CD4-positive, alpha-beta memory T cell (primary cell): ENCODE data around the gene SRSF10. TPM values are rescaled to one million over a fixed set of nuclear protein-coding genes. Genes with fewer than 3 reads are reported as not detected.
"Not testable (repeated sequence)": the region's sequence is repeated elsewhere in the genome, so short reads cannot be mapped to it uniquely, and the experiment has no call there.

Source experiments
- CTCF ChIA-PET: fragments of 350-600 bp; sonication (Branson Sonifier 250); formaldehyde crosslinking; loops from one replicate; lab custom pipeline; 2021; ENCODE audit warnings: inconsistent platforms; ENCODE audit not compliant: partially characterized antibody; lab: Charles Lee
- POLR2A ChIA-PET: fragments of 350-600 bp; sonication (Branson Sonifier 250); formaldehyde crosslinking; loops from one replicate; lab custom pipeline; 2021; ENCODE audit not compliant: partially characterized antibody; lab: Charles Lee
- DNase-seq, 5 donors: peaks; one replicate each; pipeline versions ENCODE4 v3.0.0 to v3.0.0-alpha.2; 2020 to 2022; ENCODE audit warnings: mixed read lengths in 1 of 5
- H3K27ac ChIP-seq: one replicate; pipeline ENCODE4 v1.7.0; 2013; ENCODE audit warnings: low read depth, low read length
- H3K27me3 ChIP-seq: 2 replicates; pipeline ENCODE4 v1.7.0; 2013; ENCODE audit warnings: mild to moderate bottlenecking, low read length, moderate library complexity; ENCODE audit not compliant: insufficient read depth
- H3K36me3 ChIP-seq: 2 replicates; pipeline ENCODE4 v1.7.0; 2013; ENCODE audit warnings: mild to moderate bottlenecking, low read length, moderate library complexity; ENCODE audit not compliant: insufficient read depth
- H3K4me1 ChIP-seq: 2 replicates; pipeline ENCODE4 v1.7.0; 2013; ENCODE audit warnings: mild to moderate bottlenecking, low read length, moderate library complexity; ENCODE audit not compliant: insufficient read depth
- H3K4me3 ChIP-seq, 2 donors: one replicate each; pipeline ENCODE4 v1.7.0; 2013; ENCODE audit warnings: low read length in 2 of 2, mild to moderate bottlenecking in 1 of 2
- H3K9me3 ChIP-seq, 2 donors: one replicate each; pipeline ENCODE4 v1.7.0; 2013; ENCODE audit warnings: low read length in 2 of 2, control low read depth in 1 of 2; ENCODE audit not compliant: control insufficient read depth in 1 of 2
- H3K27ac Mint-ChIP-seq, 7 donors: one replicate each; pipeline ENCODE4 v1.8.0; 2020 to 2021; ENCODE audit warnings: mixed read lengths in 7 of 7, mild to moderate bottlenecking in 6 of 7, inconsistent platforms in 3 of 7, moderate library complexity in 3 of 7
- H3K27me3 Mint-ChIP-seq, 2 donors: one replicate each; pipeline ENCODE4 v1.8.0; 2020 to 2021; ENCODE audit warnings: mixed read lengths in 2 of 2
- H3K36me3 Mint-ChIP-seq, 2 donors: one replicate each; pipeline ENCODE4 v1.8.0; 2020 to 2021; ENCODE audit warnings: mixed read lengths in 2 of 2, inconsistent platforms in 1 of 2, mild to moderate bottlenecking in 1 of 2
- H3K4me1 Mint-ChIP-seq, 4 donors: one replicate each; pipeline ENCODE4 v1.8.0; 2020 to 2021; ENCODE audit warnings: mixed read lengths in 4 of 4, mild to moderate bottlenecking in 1 of 4
- H3K4me3 Mint-ChIP-seq, 8 donors: one replicate each; pipeline ENCODE4 v1.8.0; 2020 to 2021; ENCODE audit warnings: mixed read lengths in 8 of 8, mild to moderate bottlenecking in 7 of 8, moderate library complexity in 6 of 8, inconsistent platforms in 3 of 8
- H3K9me3 Mint-ChIP-seq, 8 donors: one replicate each; pipeline ENCODE4 v1.8.0; 2020 to 2021; ENCODE audit warnings: mixed read lengths in 8 of 8, mild to moderate bottlenecking in 5 of 8, inconsistent platforms in 3 of 8, moderate library complexity in 1 of 8
- intact Hi-C: fragments of 100-400 bp; cut with micrococcal nuclease; formaldehyde crosslinking; loops from one replicate; pipeline ENCODE4 v1.15.1; 2023
- polyA plus RNA-seq, 2 donors: library from polyadenylated mRNA; unstranded; fragments of 300-500 nt; fragmentation: Illumina TruSeq; gene quantifications; one replicate each; pipeline ENCODE4 v1.2.3, GENCODE V29; 2021
- total RNA-seq, 2 experiments: library from RNA; stranded (reverse); gene quantifications; one replicate each; pipeline ENCODE4 v1.2.3, GENCODE V29; 2021

SRSF10 gene
- total and polyA plus RNA-seq, 4 experiments from 2014 or later: 109 to 169 (median 137) TPM

DNA sequence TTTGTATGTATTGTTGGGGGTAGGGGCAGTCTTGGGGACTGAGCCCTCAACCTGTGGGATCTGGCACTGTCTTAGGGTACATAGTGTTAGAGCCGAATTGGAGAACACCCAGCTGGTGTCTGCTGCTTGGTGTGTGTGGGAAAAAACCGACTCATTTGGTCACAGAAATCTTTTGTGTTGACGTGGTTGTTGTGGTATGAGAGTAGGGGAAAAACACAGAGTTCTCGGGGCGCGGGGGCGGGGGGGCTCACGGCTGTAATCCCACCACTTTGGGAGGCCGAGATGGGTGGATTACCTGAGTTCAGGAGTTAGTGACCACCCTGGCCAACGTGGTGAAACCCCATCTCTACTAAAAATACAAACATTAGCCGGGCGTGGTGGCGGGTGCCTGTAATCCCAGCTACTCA, 15.3 kb upstream of the SRSF10 start:
- peaks cover 2 to 3% of the 10 kb centered on the region in 2 donors for H3K27me3 Mint-ChIP-seq
- Histone ChIP-seq H3K36me3 (no peaks in the 10 kb centered on the region), H3K4me1 (no peaks in the 10 kb centered on the region), H3K27ac (no peak overlapping the region), H3K4me3 (no peak overlapping the region), H3K27me3 (no peaks in the 10 kb centered on the region), H3K9me3 (no peaks in the 10 kb centered on the region)
- DNase-seq: no peak
- peaks cover 0 to 2% (median 0%) of the 10 kb centered on the region in 4 donors for H3K4me1 Mint-ChIP-seq
- ChIA-PET CTCF (no interaction called here), POLR2A (no interaction called here)
- no peaks in the 10 kb centered on the region for H3K9me3 Mint-ChIP-seq
- H3K4me3 Mint-ChIP-seq: no peak overlapping the region
- H3K27ac Mint-ChIP-seq: peak overlapping the region in 1 of 7 donors; percentile 29
- intact Hi-C loops: no loop called here
- no peaks in the 10 kb centered on the region for H3K36me3 Mint-ChIP-seq

DNA sequence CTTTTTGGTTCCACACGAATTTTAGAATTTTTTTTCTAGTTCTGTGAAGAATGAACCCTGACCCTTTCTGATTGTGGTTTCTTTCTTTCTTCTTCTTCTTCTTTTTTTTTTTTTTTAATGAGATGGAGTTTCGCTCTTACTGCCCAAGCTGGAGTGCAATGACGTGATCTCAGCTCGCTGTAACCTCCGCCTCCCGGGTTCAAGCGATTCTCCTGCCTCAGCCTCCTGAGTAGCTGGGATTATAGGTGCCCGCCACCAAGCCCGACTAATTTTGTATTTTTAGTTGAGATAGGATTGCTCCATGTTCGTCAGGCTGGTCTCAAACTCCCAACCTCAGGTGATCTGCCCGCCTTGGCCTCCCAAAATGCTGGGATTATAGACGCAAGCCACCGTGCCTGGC, 11.9 kb upstream of the SRSF10 start:
- H3K9me3 Mint-ChIP-seq, H3K27me3 ChIP-seq, H3K4me3 Mint-ChIP-seq, POLR2A ChIA-PET, H3K36me3 ChIP-seq, CTCF ChIA-PET, intact Hi-C loops, H3K4me3 ChIP-seq, H3K9me3 ChIP-seq, DNase-seq, H3K27ac Mint-ChIP-seq, H3K4me1 Mint-ChIP-seq, H3K27me3 Mint-ChIP-seq, H3K36me3 Mint-ChIP-seq, H3K27ac ChIP-seq, H3K4me1 ChIP-seq: not testable (repeated sequence)

DNA sequence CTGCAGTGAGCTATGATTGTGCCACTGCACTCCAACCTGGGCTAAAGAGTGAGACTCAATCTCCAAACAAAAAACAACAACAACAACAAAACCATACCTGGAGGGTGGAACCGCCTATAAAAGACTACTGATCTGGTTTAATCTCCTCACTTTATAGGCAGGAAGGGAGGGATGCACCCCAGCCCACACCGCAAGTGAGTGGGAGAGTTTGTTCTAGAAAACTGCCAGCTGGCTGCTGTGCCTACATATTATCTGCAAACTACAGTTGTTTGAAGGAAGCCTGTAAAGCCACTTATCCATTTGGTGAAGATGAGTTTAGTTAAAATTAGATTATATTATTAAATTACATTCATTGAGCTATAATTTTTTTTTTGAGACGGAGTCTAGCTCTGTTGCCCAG, 9.1 kb upstream of the SRSF10 start:
- Histone ChIP-seq H3K9me3 (no peaks in the 10 kb centered on the region), H3K36me3 (no peaks in the 10 kb centered on the region), H3K27ac (no peak overlapping the region), H3K27me3 (no peaks in the 10 kb centered on the region), H3K4me1 (no peaks in the 10 kb centered on the region), H3K4me3 (no peak overlapping the region)
- CTCF ChIA-PET: interaction anchor here (0.6 to 1.2 kb wide), 2 partner anchors 46 to 81 kb away, joined by 3 to 4 read pairs; no protein-coding TSS in a partner anchor
- Mint-ChIP-seq H3K36me3 (no peaks in the 10 kb centered on the region), H3K9me3 (no peaks in the 10 kb centered on the region), H3K4me3 (peak overlapping the region in 1 of 8 donors; percentile 31), H3K4me1 (peaks cover 2 to 6% (median 6%) of the 10 kb centered on the region in 4 donors), H3K27me3 (no peaks in the 10 kb centered on the region), H3K27ac (peak overlapping the region in 2 of 7 donors; percentile 48 to 66)
- POLR2A ChIA-PET: interaction anchor here (1.5 kb wide), 1 partner anchor 9 kb away, joined by 6 read pairs; the partner anchor contains the start of gene SRSF10
- DNase-seq: no peak
- intact Hi-C loops: no loop called here

DNA sequence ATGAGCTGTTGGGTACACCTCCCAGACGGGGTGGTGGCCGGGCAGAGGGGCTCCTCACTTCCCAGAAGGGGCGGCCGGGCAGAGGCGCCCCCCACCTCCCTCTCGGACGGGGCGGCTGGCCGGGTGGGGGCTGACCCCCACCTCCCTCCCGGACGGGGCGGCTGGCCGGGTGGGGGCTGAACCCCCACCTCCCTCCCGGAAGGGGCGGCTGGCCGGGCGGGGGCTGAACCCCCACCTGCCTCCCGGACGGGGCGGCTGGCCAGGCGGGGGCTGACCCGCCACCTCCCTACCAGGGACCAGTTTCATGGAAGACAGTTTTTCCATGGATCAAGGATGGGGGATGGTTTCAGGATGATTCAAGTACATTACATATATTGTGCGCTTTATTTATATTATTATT, 6.9 kb upstream of the SRSF10 start:
- H3K36me3 ChIP-seq, intact Hi-C loops, H3K4me3 ChIP-seq, H3K27me3 ChIP-seq, H3K4me1 ChIP-seq, H3K9me3 ChIP-seq, H3K4me1 Mint-ChIP-seq, H3K27ac Mint-ChIP-seq, H3K4me3 Mint-ChIP-seq, CTCF ChIA-PET, H3K36me3 Mint-ChIP-seq, DNase-seq, H3K9me3 Mint-ChIP-seq, H3K27me3 Mint-ChIP-seq, H3K27ac ChIP-seq: not testable (repeated sequence)
- POLR2A ChIA-PET: interaction anchor here (0.8 kb wide), 1 partner anchor 26 kb away, joined by 4 read pairs; no protein-coding TSS in a partner anchor

DNA sequence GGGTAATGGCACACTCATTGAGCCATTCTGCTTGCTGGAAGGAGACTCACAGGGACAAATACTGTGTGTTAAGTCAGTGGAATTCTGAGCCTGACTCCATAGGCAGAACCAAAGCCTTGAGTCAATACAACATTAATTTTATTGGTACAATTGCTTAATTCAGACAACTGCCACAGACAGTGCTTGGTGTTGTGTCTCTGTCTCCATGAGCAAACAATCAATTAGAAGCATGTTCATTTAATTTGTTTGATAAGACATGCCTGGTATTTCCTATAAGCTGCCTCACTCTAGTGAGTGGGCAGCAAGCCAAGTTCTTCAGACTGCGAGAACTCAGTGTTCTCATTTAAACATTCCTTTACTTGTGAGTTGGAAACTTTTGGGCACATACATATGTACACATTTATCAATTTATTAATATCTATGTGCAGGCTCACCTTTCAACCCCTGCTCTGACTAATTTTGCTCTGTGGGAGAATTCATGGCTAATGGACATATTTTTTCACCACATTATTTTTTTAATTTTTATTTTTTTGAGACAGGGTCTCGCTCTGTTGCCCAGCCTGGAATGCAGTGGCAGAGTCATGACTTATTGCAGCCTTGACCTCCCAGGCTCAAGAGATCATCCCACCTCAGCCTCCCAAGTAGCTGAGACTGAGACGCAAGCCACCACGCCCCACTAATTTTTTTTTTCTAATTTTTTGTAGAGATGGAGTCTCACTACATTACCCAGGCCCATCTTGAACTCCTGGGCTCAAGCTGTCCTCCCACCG, 4.5 kb upstream of the SRSF10 start:
- H3K36me3 Mint-ChIP-seq: peaks cover 0 to 5% of the 10 kb centered on the region in 2 donors
- H3K27me3 ChIP-seq: no peaks in the 10 kb centered on the region
- intact Hi-C loops: no loop called here
- peak overlapping the region in 1 of 7 donors; percentile 24 for H3K27ac Mint-ChIP-seq
- peaks cover 7 to 15% (median 11%) of the 10 kb centered on the region in 4 donors for H3K4me1 Mint-ChIP-seq
- CTCF ChIA-PET: no interaction called here
- no peak for DNase-seq
- no peaks in the 10 kb centered on the region for H3K9me3 ChIP-seq
- POLR2A ChIA-PET: interaction anchor here (0.9 kb wide), 1 partner anchor 25 kb away, joined by 3 read pairs; the partner anchor contains the start of gene PNRC2
- H3K36me3 ChIP-seq: no peaks in the 10 kb centered on the region
- H3K4me3 ChIP-seq: no peak overlapping the region
- H3K27ac ChIP-seq: no peak overlapping the region
- peaks cover 0 to 2% (median 0%) of the 10 kb centered on the region in 8 donors for H3K9me3 Mint-ChIP-seq
- peaks cover 7% of the 10 kb centered on the region for H3K4me1 ChIP-seq
- peak overlapping the region in 1 of 8 donors; percentile 25 for H3K4me3 Mint-ChIP-seq
- no peaks in the 10 kb centered on the region for H3K27me3 Mint-ChIP-seq

DNA sequence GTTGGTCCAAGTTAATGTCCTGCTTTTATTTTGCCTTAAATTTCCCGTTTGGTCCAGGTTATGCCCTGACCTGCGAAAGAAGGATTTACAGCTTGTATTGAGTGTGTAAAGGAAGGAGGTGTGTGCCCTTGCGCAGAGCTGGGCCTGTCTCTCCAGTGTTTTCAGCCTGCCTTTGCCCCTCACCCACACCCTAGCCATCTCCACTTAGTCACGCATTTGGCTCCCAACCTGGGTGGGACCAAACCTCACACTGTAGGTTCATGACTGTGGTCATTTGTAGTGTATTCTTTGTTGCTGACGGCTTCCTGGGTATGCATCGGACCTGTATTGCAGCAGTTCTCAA, 572 bp upstream of the SRSF10 start:
- ChIA-PET CTCF (interaction anchor here (1.0 kb wide), 1 partner anchor 20 kb away, joined by 5 read pairs; no protein-coding TSS in a partner anchor), POLR2A (interaction anchor here (1.0 to 4.8 kb wide), 7 partner anchors 8 to 180 kb away, joined by 3 to 80 read pairs (median 6); partner anchors contain the start of genes GALE and PNRC2)
- H3K9me3 Mint-ChIP-seq: peaks cover 0 to 6% (median 0%) of the 10 kb centered on the region in 8 donors
- no peaks in the 10 kb centered on the region for H3K27me3 Mint-ChIP-seq
- Histone ChIP-seq H3K36me3 (no peaks in the 10 kb centered on the region), H3K27ac (peak overlapping the region; percentile 93), H3K4me1 (peaks cover 46% of the 10 kb centered on the region), H3K9me3 (no peaks in the 10 kb centered on the region), H3K27me3 (no peaks in the 10 kb centered on the region), H3K4me3 (peak overlapping the region; percentile 68 to 85)
- intact Hi-C loops: loop anchor here (1.0 to 2.0 kb wide), 2 partner anchors 21 to 1266 kb away; partner anchors contain the start of genes PNRC2 and RSRP1
- H3K4me1 Mint-ChIP-seq: peaks cover 35 to 52% (median 44%) of the 10 kb centered on the region in 4 donors
- H3K27ac Mint-ChIP-seq: peak overlapping the region; percentile 92 to 99 (median 97)
- H3K36me3 Mint-ChIP-seq: peaks cover 4 to 27% of the 10 kb centered on the region in 2 donors
- H3K4me3 Mint-ChIP-seq: peak overlapping the region; percentile 86 to 97 (median 93)
- peak in 1 of 5 donors; percentile 57 for DNase-seq

DNA sequence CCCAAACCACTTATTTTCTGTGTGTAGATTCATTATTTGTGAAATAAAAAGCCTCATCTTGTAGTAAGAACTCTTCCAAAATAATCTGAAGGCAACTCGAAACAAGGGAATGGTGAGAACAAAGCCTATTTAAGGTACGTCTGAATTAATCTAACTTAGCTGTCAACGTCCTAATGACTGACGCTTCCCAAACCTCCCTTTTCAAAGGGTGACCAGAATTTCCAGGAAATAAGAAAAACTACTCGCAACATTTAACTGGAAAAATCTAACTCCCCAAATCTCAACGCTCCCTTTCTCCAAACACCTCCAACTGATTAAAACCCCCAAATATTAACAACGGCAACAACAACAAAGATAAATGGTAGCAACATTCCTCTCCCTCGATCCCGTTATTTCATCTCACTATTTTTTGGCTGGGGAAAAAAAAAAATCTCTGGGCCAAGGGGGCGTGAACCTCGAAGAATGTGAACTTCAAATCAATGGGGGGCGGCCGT, 693 bp downstream of the SRSF10 start:
- Mint-ChIP-seq H3K9me3 (peaks cover 0 to 6% (median 0%) of the 10 kb centered on the region in 8 donors), H3K36me3 (peaks cover 8 to 37% of the 10 kb centered on the region in 2 donors), H3K27me3 (no peaks in the 10 kb centered on the region), H3K27ac (peak overlapping the region; percentile 92 to 97 (median 94)), H3K4me3 (peak overlapping the region; percentile 88 to 98 (median 94)), H3K4me1 (peaks cover 41 to 62% (median 52%) of the 10 kb centered on the region in 4 donors)
- Histone ChIP-seq H3K27ac (peak overlapping the region; percentile 93), H3K4me1 (peaks cover 56% of the 10 kb centered on the region), H3K4me3 (peak overlapping the region; percentile 80 to 85), H3K9me3 (no peaks in the 10 kb centered on the region), H3K27me3 (no peaks in the 10 kb centered on the region), H3K36me3 (no peaks in the 10 kb centered on the region)
- ChIA-PET POLR2A (interaction anchor here (0.7 to 4.8 kb wide), 9 partner anchors 10 to 950 kb away, joined by 3 to 80 read pairs (median 6); partner anchors contain the start of genes GALE and PNRC2), CTCF (interaction anchor here (1.0 kb wide), 1 partner anchor 19 kb away, joined by 5 read pairs; no protein-coding TSS in a partner anchor)
- no peak for DNase-seq
- intact Hi-C loops: no loop called here
